ENCODE measurements around the gene GPR132. TPM values are rescaled to one million over a fixed set of nuclear protein-coding genes. Genes with fewer than 3 reads are reported as not detected.

The GPR132 gene
- total RNA-seq, 1 experiment from 2014 or later: 0.10 TPM

DNA sequence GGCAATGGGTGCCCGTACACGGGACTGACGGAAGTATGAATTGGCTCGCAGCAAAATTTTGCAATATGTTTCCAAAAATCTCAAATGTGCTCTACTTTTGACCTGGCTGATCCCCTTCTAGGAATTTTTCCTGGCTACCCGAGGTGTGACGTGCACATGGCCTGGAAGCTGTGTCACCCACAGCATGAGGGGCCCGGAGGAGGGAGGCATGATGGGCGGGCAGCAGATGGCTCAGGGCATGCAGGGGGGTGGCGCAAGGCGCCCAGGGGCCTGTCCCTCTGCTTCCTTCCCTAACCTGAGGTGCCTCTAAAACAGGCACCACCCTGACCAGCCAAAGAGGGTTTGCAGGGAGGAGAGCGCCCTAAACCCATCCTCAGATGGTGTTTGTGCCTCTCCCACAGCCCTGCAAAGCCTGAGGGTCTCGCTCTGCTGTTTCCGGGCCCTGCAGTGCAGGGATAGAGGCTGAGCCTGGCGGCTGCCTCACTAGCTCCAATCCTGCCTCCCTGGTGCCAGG, 6.7 kb downstream of the GPR132 start:
- Histone ChIP-seq H3K9me2 (ENCODE audit: insufficient read depth) (no peaks in the 10 kb centered on the region), H3K4me1 (ENCODE audit: control insufficient read depth in 1 of 2, insufficient read depth in 2 of 2, low read length in 2 of 2) (0 out of 4 replicates have a peak, but pooled peaks cover 0 to 4% of the 10 kb centered on the region in 2 experiments), H3K9ac (ENCODE audit: low read length) (no peak overlapping the region), H3K4me3 (replicated peaks in 1 of 2; ENCODE audit: low read depth in 1 of 2, low read length in 2 of 2) (no peak overlapping the region), H3K79me2 (ENCODE audit: insufficient read depth, low read length) (no peaks in the 10 kb centered on the region), H3K9me3 (ENCODE audit: control insufficient read depth in 1 of 2, insufficient read depth in 1 of 2, low read depth in 1 of 2, low read length in 2 of 2) (no peaks in the 10 kb centered on the region), H3K4me2 (ENCODE audit: low read length) (no peak overlapping the region), H3K27ac (ENCODE audit: low read depth, low read length) (no peak overlapping the region), H3K36me3 (ENCODE audit: control insufficient read depth in 1 of 2, insufficient read depth in 2 of 2, low read length in 2 of 2) (no peaks in the 10 kb centered on the region), H2AFZ (ENCODE audit: low read depth, low read length, poor library complexity, severe bottlenecking) (no peak overlapping the region), H4K20me1 (ENCODE audit: insufficient read depth) (no peaks in the 10 kb centered on the region), H3K27me3 (ENCODE audit: insufficient read depth, low read length) (no peaks in the 10 kb centered on the region)
- ATAC-seq (no peak), DNase-seq (ENCODE audit: low read depth, low spot score) (no peak)
- intact Hi-C loops (cut with micrococcal nuclease): no loop called here
- ChIA-PET POLR2A (no interaction called here), CTCF (interaction anchor here (0.8 kb wide), 1 partner anchor 13 kb away, joined by 4 read pairs; no protein-coding TSS in a partner anchor), RAD21 (ENCODE audit: low non-redundant PET in 1 of 2, low total read pairs in 2 of 2, uncharacterized antibody in 2 of 2, unreplicated experiment in 2 of 2) (no interaction called here)
- no peak for TF ChIP-seq ATF3 (IDR thresholded peaks at IDR 0.05)
- TF ChIP-seq EGR1 (IDR thresholded peaks at IDR 0.05; ENCODE audit: low read depth): no peak
- no peak for TF ChIP-seq SIN3A (IDR thresholded peaks at IDR 0.05; ENCODE audit: low read depth)
- no peak for TF ChIP-seq CBX3 (IDR thresholded peaks at IDR 0.05; ENCODE audit: low read depth)
- no peak for TF ChIP-seq SP1 (IDR thresholded peaks at IDR 0.05; ENCODE audit: low read depth)
- TF ChIP-seq POLR2AphosphoS5 (IDR thresholded peaks at IDR 0.05; ENCODE audit: low read depth, low read length): no peak
- no peak for TF ChIP-seq SRF (IDR thresholded peaks at IDR 0.05; ENCODE audit: low read depth)
- TF ChIP-seq TCF7L2 (IDR thresholded peaks at IDR 0.05; ENCODE audit: borderline replicate concordance, extremely low read depth, insufficient read depth, insufficient read length): no peak
- no peak for TF ChIP-seq YY1 (IDR thresholded peaks at IDR 0.05; ENCODE audit: extremely low read depth, insufficient replicate concordance, low read depth, low read length)
- TF ChIP-seq ZBTB33 (IDR thresholded peaks at IDR 0.05; ENCODE audit: extremely low read depth, insufficient replicate concordance, low read length): no peak
- TF ChIP-seq CEBPB (IDR thresholded peaks at IDR 0.05; ENCODE audit: low read depth): no peak
- TF ChIP-seq, protein P1, sequence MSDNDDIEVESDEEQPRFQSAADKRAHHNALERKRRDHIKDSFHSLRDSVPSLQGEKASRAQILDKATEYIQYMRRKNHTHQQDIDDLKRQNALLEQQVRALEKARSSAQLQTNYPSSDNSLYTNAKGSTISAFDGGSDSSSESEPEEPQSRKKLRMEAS (IDR thresholded peaks at IDR 0.05): no peak
- TF ChIP-seq REST (IDR thresholded peaks at IDR 0.05; ENCODE audit: low read depth): no peak
- TF ChIP-seq EZH2phosphoT487 (IDR thresholded peaks at IDR 0.05; ENCODE audit: borderline replicate concordance): no peak
- no peak for TF ChIP-seq RAD21 (IDR thresholded peaks at IDR 0.05; ENCODE audit: low read depth)
- no peak for TF ChIP-seq EZH2 (IDR thresholded peaks at IDR 0.05)
- TF ChIP-seq ZFX (IDR thresholded peaks at IDR 0.05): no peak
- no peak for TF ChIP-seq CTCF (IDR thresholded peaks at IDR 0.05 in 2 of 3, conservative IDR thresholded peaks at IDR 0.05 in 1 of 3; ENCODE audit: borderline replicate concordance in 1 of 3, insufficient read depth in 1 of 3, low read depth in 2 of 3, low read length in 2 of 3)
- TF ChIP-seq POLR2A (IDR thresholded peaks at IDR 0.05; ENCODE audit: borderline replicate concordance, extremely low read depth, insufficient read depth, insufficient read length): no peak
- TF ChIP-seq JUND (IDR thresholded peaks at IDR 0.05): no peak
- no TSS peak for BruUV-seq (replicated peaks)
